Thoracic aorta (tissue), 2 donors: Measurements from ENCODE around the gene RASL12. TPM values are rescaled to one million over a fixed set of nuclear protein-coding genes. Genes with fewer than 3 reads are reported as not detected.

Experiments used
- ATAC-seq: fragments of 150-250 bp; one replicate; pipeline ENCODE4 v1.8.0; 2017; ENCODE audit warnings: low read depth; ENCODE audit not compliant: insufficient number of reproducible peaks, low FRiP score
- DNase-seq: peaks from one replicate; pipeline ENCODE4 v3.0.0-alpha.2; 2020; ENCODE audit warnings: low spot score
- H3K27ac ChIP-seq, 2 donors: fragments of 200-600 bp; sonication (generic); 1 replicate in 1 of 2; 2 replicates in 1 of 2; pipeline ENCODE4 v1.5.1; 2016; ENCODE audit warnings: mild to moderate bottlenecking in 2 of 2, moderate library complexity in 2 of 2
- H3K27me3 ChIP-seq: fragments of 200-600 bp; sonication (generic); replicated peaks from 2 replicates; pipeline ENCODE4 v1.6.0; 2016; ENCODE audit warnings: mild to moderate bottlenecking; ENCODE audit not compliant: insufficient read depth
- H3K36me3 ChIP-seq: fragments of 200-600 bp; sonication (generic); one replicate; pipeline ENCODE4 v1.5.1; 2016
- H3K4me1 ChIP-seq, 2 donors: fragments of 200-600 bp; sonication (generic); 1 replicate in 1 of 2; 2 replicates in 1 of 2; pipeline versions ENCODE4 v1.5.1 to v1.6.0; 2016; ENCODE audit warnings: low read depth in 2 of 2, mild to moderate bottlenecking in 1 of 2; ENCODE audit not compliant: control insufficient read depth in 1 of 2
- H3K4me3 ChIP-seq: fragments of 200-600 bp; sonication (generic); 2 replicates; pipeline ENCODE4 v1.5.1; 2016; ENCODE audit warnings: mild to moderate bottlenecking
- H3K9me3 ChIP-seq: fragments of 200-600 bp; sonication (generic); 2 replicates; pipeline ENCODE4 v1.5.1; 2016
- CTCF ChIP-seq: fragments of 200-600 bp; sonication (generic); IDR thresholded peaks from one replicate; pipeline ENCODE4 v1.5.1; 2019; ENCODE audit warnings: antibody characterized with exemption
- total RNA-seq, 2 donors: library from RNA; depleted of rRNA; stranded (reverse); fragments of >200 nt; gene quantifications; one replicate each; pipeline versions ENCODE4 v1.1.0 to v1.2.3, GENCODE V29; 2016

The RASL12 gene
- total RNA-seq, 2 donors from 2014 or later, result 211 to 324 TPM

GRCh38 chr15:65106011-65106590, 38.3 kb upstream of the RASL12 start:
- H3K36me3 ChIP-seq, result peaks cover 4% of the 10 kb centered on the region
- H3K4me1 ChIP-seq, result peaks cover 0 to 9% of the 10 kb centered on the region in 2 donors
- no peak overlapping the region for H3K27ac ChIP-seq
- H3K9me3 ChIP-seq, result no peaks in the 10 kb centered on the region
- no peak overlapping the region for H3K4me3 ChIP-seq
- DNase-seq (no peak), ATAC-seq (no peak)
- TF ChIP-seq CTCF, result no peak
- no peaks in the 10 kb centered on the region for H3K27me3 ChIP-seq

GRCh38 chr15:65105038-65105437, 37.2 kb upstream of the RASL12 start:
- Histone ChIP-seq H3K4me1 (peaks cover 0 to 19% of the 10 kb centered on the region in 2 donors), H3K9me3 (no peaks in the 10 kb centered on the region), H3K36me3 (peaks cover 4% of the 10 kb centered on the region), H3K27ac (no peak overlapping the region), H3K27me3 (no peaks in the 10 kb centered on the region), H3K4me3 (no peak overlapping the region)
- ATAC-seq, result no peak
- DNase-seq, result no peak
- TF ChIP-seq CTCF, result no peak

- peaks cover 0 to 21% of the 10 kb centered on the region in 2 donors for H3K4me1 ChIP-seq
- no peaks in the 10 kb centered on the region for H3K9me3 ChIP-seq
- ATAC-seq (no peak), DNase-seq (no peak)
- no peak overlapping the region for H3K27ac ChIP-seq
- H3K4me3 ChIP-seq, result no peak overlapping the region
- no peak for TF ChIP-seq CTCF
- no peaks in the 10 kb centered on the region for H3K27me3 ChIP-seq
- peaks cover 22% of the 10 kb centered on the region for H3K36me3 ChIP-seq
Measured at GRCh38 chr15:65102912-65103311, 35.1 kb upstream of the RASL12 start.

GRCh38 chr15:65101891-65102708, 34.3 kb upstream of the RASL12 start:
- DNase-seq (no peak), ATAC-seq (peak; percentile 12)
- Histone ChIP-seq H3K27ac (no peak overlapping the region), H3K9me3 (no peaks in the 10 kb centered on the region), H3K4me3 (no peak overlapping the region), H3K4me1 (peaks cover 0 to 21% of the 10 kb centered on the region in 2 donors), H3K36me3 (peaks cover 30% of the 10 kb centered on the region), H3K27me3 (no peaks in the 10 kb centered on the region)
- no peak for TF ChIP-seq CTCF

- Histone ChIP-seq H3K27me3 (no peaks in the 10 kb centered on the region), H3K36me3 (peaks cover 30% of the 10 kb centered on the region), H3K27ac (no peak overlapping the region), H3K9me3 (no peaks in the 10 kb centered on the region), H3K4me1 (peaks cover 0 to 21% of the 10 kb centered on the region in 2 donors), H3K4me3 (no peak overlapping the region)
- ATAC-seq, result peak; percentile 67
- TF ChIP-seq CTCF, result peak; percentile 86
- no peak for DNase-seq
Measured at GRCh38 chr15:65101411-65101890, 33.7 kb upstream of the RASL12 start.
